MM.1S (cell line): ENCODE data around the gene XYLT2.
"Not testable (repeated sequence)": the region's sequence is repeated elsewhere in the genome, so short reads cannot be mapped to it uniquely, and the experiment has no call there.

Experiments used
- DNase-seq: peaks from one replicate; pipeline ENCODE4 v3.0.0-alpha.2; 2015
- H2AFZ ChIP-seq: fragments of 300-600 bp; sonication (generic); 2 replicates; pipeline ENCODE4 v1.6.0; 2016; ENCODE audit warnings: antibody characterized with exemption, low read length
- H3F3A ChIP-seq: fragments of 300-600 bp; sonication (generic); 2 replicates; pipeline ENCODE4 v1.6.1; 2016; ENCODE audit warnings: mild to moderate bottlenecking, antibody characterized with exemption, low read length, moderate library complexity, mixed read lengths; ENCODE audit not compliant: insufficient read depth
- H3K27ac ChIP-seq: fragments of 300-600 bp; sonication (generic); 2 replicates; pipeline ENCODE4 v1.5.1; 2016; ENCODE audit warnings: mild to moderate bottlenecking, low read length
- H3K27me3 ChIP-seq: fragments of 300-600 bp; sonication (generic); replicated peaks from 2 replicates; pipeline ENCODE4 v1.6.0; 2016; ENCODE audit warnings: low read length; ENCODE audit not compliant: insufficient read depth
- H3K36me3 ChIP-seq: fragments of 300-600 bp; sonication (generic); replicated peaks from 2 replicates; pipeline ENCODE4 v1.6.1; 2016; ENCODE audit warnings: mild to moderate bottlenecking, low read length, mixed read lengths; ENCODE audit not compliant: insufficient read depth
- H3K4me1 ChIP-seq: fragments of 300-600 bp; sonication (generic); 2 replicates; pipeline ENCODE4 v1.6.1; 2016; ENCODE audit warnings: low read length, mixed read lengths
- H3K4me2 ChIP-seq: fragments of 300-600 bp; sonication (generic); 2 replicates; pipeline ENCODE4 v1.6.0; 2016; ENCODE audit warnings: low read depth, low read length
- H3K4me3 ChIP-seq: fragments of 300-600 bp; sonication (generic); 2 replicates; pipeline ENCODE4 v1.5.1; 2016; ENCODE audit warnings: low read length, mixed read lengths
- H3K79me2 ChIP-seq: fragments of 300-600 bp; sonication (generic); 2 replicates; pipeline ENCODE4 v1.6.1; 2016; ENCODE audit warnings: mixed run types, low read length, mixed read lengths
- H3K9ac ChIP-seq: fragments of 300-600 bp; sonication (generic); 2 replicates; pipeline ENCODE4 v1.6.1; 2016; ENCODE audit warnings: low read length, mixed read lengths
- H3K9me2 ChIP-seq: fragments of 300-600 bp; sonication (generic); replicated peaks from 2 replicates; pipeline ENCODE4 v1.6.1; 2016; ENCODE audit warnings: mild to moderate bottlenecking, low read length, mixed read lengths; ENCODE audit not compliant: insufficient read depth
- H3K9me3 ChIP-seq: fragments of 300-600 bp; sonication (generic); replicated peaks from 2 replicates; pipeline ENCODE4 v1.6.1; 2016; ENCODE audit warnings: mild to moderate bottlenecking, low read length, mixed read lengths; ENCODE audit not compliant: insufficient read depth
- H4K20me1 ChIP-seq: fragments of 300-600 bp; sonication (generic); 2 replicates; pipeline ENCODE4 v1.6.1; 2016; ENCODE audit warnings: mild to moderate bottlenecking, low read length, moderate library complexity, mixed read lengths; ENCODE audit not compliant: insufficient read depth
- CTCF ChIP-seq: fragments of 300-600 bp; sonication (generic); IDR thresholded peaks from 2 replicates; pipeline ENCODE4 v1.5.1; 2016; ENCODE audit warnings: antibody characterized with exemption, low read length, mixed read lengths
- EZH2 ChIP-seq: fragments of 300-600 bp; sonication (generic); optimal IDR thresholded peaks from 2 replicates; pipeline ENCODE3; 2017; ENCODE audit warnings: low read depth, mild to moderate bottlenecking, antibody characterized with exemption, low read length, mixed read lengths
- EZH2phosphoT487 ChIP-seq: fragments of 300-600 bp; sonication (generic); IDR thresholded peaks from 2 replicates; pipeline ENCODE4 v1.6.1; 2018; ENCODE audit warnings: antibody characterized with exemption, low read length

Gene XYLT2

GRCh38 chr17:50405351-50405750 is 59.4 kb downstream of the XYLT2 start:
- H3K27ac ChIP-seq, H3K4me1 ChIP-seq, H3K36me3 ChIP-seq, H3K9me2 ChIP-seq, H3K4me3 ChIP-seq, H3K79me2 ChIP-seq, H3F3A ChIP-seq, H3K4me2 ChIP-seq, H3K9me3 ChIP-seq, H4K20me1 ChIP-seq, H3K9ac ChIP-seq, H3K27me3 ChIP-seq, H2AFZ ChIP-seq, DNase-seq: not testable (repeated sequence)

GRCh38 chr17:50406578-50406977 is 60.7 kb downstream of the XYLT2 start:
- H3F3A ChIP-seq = no peaks in the 10 kb centered on the region
- no peaks in the 10 kb centered on the region for H4K20me1 ChIP-seq
- no peak overlapping the region for H2AFZ ChIP-seq
- no peaks in the 10 kb centered on the region for H3K9me2 ChIP-seq
- no peak for DNase-seq
- H3K27me3 ChIP-seq = no peaks in the 10 kb centered on the region; the same call in 1 of the 2 replicates
- no peak overlapping the region for H3K9ac ChIP-seq
- TF ChIP-seq CTCF (no peak), EZH2phosphoT487 (no peak), EZH2 (no peak)
- no peak overlapping the region for H3K27ac ChIP-seq
- H3K36me3 ChIP-seq = no peaks in the 10 kb centered on the region
- no peak overlapping the region for H3K4me3 ChIP-seq
- H3K79me2 ChIP-seq = no peaks in the 10 kb centered on the region
- H3K4me1 ChIP-seq = no peaks in the 10 kb centered on the region
- no peak overlapping the region for H3K4me2 ChIP-seq
- H3K9me3 ChIP-seq = no peaks in the 10 kb centered on the region

GRCh38 chr17:50407921-50408320 is 62.0 kb downstream of the XYLT2 start:
- DNase-seq = no peak
- Histone ChIP-seq H3K4me3 (no peak overlapping the region), H3K9me2 (no peaks in the 10 kb centered on the region), H2AFZ (no peak overlapping the region), H3K4me2 (no peak overlapping the region), H3F3A (no peaks in the 10 kb centered on the region), H3K4me1 (no peaks in the 10 kb centered on the region), H4K20me1 (no peaks in the 10 kb centered on the region), H3K27me3 (no peaks in the 10 kb centered on the region; the same call in 1 of the 2 replicates), H3K9ac (no peak overlapping the region), H3K27ac (no peak overlapping the region), H3K79me2 (no peaks in the 10 kb centered on the region), H3K9me3 (no peaks in the 10 kb centered on the region), H3K36me3 (no peaks in the 10 kb centered on the region)
- TF ChIP-seq EZH2 (no peak), CTCF (no peak), EZH2phosphoT487 (no peak)
